SJCRH30 (cell line): ENCODE measurements around the gene DAB1. TPM values are rescaled to one million over a fixed set of nuclear protein-coding genes. Genes with fewer than 3 reads are reported as not detected.

Source experiments
- DNase-seq, 2 experiments: peaks; one replicate each; pipeline ENCODE4 v3.0.0-alpha.2; 2015 to 2020
- H3K27ac ChIP-seq: fragments of 250-450 bp; sonication (Bioruptor Pico); 2 replicates; pipeline ENCODE4 v1.5.1; 2020; ENCODE audit warnings: mild to moderate bottlenecking, moderate library complexity
- H3K27me3 ChIP-seq: fragments of 250-450 bp; sonication (Bioruptor Pico); 2 replicates; pipeline ENCODE4 v1.5.1; 2020; ENCODE audit warnings: mild to moderate bottlenecking, moderate library complexity
- H3K36me3 ChIP-seq: fragments of 250-450 bp; sonication (Bioruptor Pico); 2 replicates; pipeline ENCODE4 v1.5.1; 2020; ENCODE audit warnings: mild to moderate bottlenecking, moderate library complexity
- H3K4me1 ChIP-seq: fragments of 250-450 bp; sonication (Bioruptor Pico); 2 replicates; pipeline ENCODE4 v1.5.1; 2020; ENCODE audit warnings: mild to moderate bottlenecking, moderate library complexity
- H3K4me3 ChIP-seq: fragments of 250-450 bp; sonication (Bioruptor Pico); 2 replicates; pipeline ENCODE4 v1.5.1; 2020; ENCODE audit warnings: mild to moderate bottlenecking, moderate library complexity
- H3K9me3 ChIP-seq: fragments of 250-450 bp; sonication (Bioruptor Pico); replicated peaks from 2 replicates; pipeline ENCODE4 v1.5.1; 2020; ENCODE audit warnings: mild to moderate bottlenecking, moderate library complexity
- total RNA-seq: library from RNA; depleted of rRNA; stranded (reverse); fragments of >200 nt; shearing (Covaris generic); gene quantifications from 2 replicates; pipeline ENCODE4 v1.2.3, GENCODE V29; 2014

DAB1 gene
- total RNA-seq, 1 experiment from 2014 or later = not detected

DNA sequence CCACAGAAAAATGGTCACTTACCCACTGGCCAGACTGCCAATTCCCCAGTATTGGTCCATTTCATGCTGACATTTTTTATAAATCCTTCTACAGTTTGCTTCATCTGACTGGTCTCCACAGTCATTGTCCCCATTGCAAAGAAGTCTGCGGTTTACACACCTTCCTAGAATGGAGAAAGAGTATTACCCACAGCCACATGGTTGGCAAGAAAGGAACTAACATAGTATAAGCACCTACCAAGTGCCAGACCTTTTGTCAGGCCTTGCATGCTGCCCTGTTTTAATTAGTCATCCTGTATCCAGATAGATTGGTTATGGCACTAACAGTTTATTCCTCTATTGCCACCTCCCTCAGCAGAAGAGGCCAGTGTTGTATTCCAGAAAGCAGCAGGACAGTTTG is 469.2 kb downstream of the DAB1 start:
- no peaks in the 10 kb centered on the region for H3K36me3 ChIP-seq
- H3K4me1 ChIP-seq = no peaks in the 10 kb centered on the region
- H3K9me3 ChIP-seq = no peaks in the 10 kb centered on the region
- H3K27ac ChIP-seq = no peak overlapping the region
- no peak for DNase-seq
- H3K27me3 ChIP-seq = no peaks in the 10 kb centered on the region
- no peak overlapping the region for H3K4me3 ChIP-seq

DNA sequence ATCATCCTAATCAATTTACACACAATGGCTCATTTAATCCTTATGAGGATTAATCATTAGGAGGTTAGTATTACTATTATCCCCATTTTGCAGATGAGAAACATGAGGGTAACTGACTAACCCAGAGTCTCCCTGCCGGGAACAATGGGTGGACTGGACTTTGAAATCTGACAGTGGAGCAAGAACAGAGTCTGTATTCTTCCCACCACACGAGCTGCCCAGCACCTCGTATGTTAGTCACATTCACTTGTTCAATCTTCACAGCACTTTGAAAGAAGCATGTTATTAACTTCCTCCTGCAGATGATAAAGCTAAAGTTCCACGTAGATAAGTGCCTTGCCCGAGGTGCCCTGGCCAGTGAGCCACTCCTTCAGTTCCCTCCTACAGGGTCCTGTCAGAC is 470.5 kb downstream of the DAB1 start:
- Histone ChIP-seq H3K27ac (no peak overlapping the region), H3K36me3 (no peaks in the 10 kb centered on the region), H3K9me3 (no peaks in the 10 kb centered on the region), H3K4me1 (no peaks in the 10 kb centered on the region), H3K27me3 (no peaks in the 10 kb centered on the region), H3K4me3 (no peak overlapping the region)
- no peak for DNase-seq

DNA sequence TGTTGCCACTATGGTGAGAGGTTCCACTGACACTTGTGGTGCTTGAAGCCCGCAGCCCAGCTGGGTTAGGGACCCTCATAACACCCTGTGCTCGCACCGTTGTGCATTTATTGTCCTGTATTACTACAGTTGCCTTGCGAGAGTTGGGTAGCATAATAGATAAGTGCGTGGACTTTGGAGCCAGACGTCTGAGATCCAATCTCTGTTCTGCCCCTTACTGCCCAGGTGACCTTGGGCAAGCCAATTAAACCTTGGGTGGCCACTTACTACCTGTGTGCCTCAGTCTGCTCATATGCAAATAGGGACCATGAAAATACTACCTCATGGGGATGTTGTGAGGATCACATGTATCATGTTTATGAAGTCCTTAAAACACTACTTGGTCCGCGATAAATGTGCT is 471.4 kb downstream of the DAB1 start:
- Histone ChIP-seq H3K9me3 (no peaks in the 10 kb centered on the region), H3K4me3 (no peak overlapping the region), H3K27ac (no peak overlapping the region), H3K36me3 (no peaks in the 10 kb centered on the region), H3K4me1 (no peaks in the 10 kb centered on the region), H3K27me3 (no peaks in the 10 kb centered on the region)
- no peak for DNase-seq

DNA sequence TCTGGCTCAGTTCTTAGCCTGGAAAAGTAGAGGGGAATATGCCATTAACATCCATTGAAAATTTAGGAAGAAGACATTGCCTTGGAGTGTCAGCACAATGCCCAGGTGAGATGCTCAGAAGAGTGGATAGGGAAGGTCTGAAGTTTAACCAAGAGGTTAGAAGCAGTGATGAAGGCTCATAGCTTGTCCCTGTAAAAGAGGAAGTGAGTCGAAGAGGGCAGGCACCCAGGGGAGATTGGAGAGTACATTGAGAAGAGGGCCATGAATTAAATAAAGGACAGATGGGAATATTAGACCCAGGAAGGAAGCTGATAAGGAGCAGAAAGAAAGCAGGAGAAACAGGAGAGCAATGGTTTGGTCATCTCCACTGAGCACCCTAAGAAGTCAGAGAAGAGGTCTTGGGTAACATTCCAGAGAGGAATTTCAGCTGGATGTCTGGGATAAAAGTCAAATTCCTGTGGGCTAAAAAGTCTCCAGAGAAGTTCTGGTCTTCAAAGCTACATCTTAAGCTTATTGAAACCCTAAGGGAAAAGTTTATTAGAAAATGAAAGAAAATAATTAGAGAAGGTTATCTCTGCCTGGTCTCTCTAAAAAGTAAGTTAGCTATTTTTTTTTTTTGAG is 475.3 kb downstream of the DAB1 start:
- Histone ChIP-seq H3K9me3 (no peaks in the 10 kb centered on the region), H3K4me1 (no peaks in the 10 kb centered on the region), H3K36me3 (no peaks in the 10 kb centered on the region), H3K4me3 (no peak overlapping the region), H3K27ac (no peak overlapping the region), H3K27me3 (no peaks in the 10 kb centered on the region)
- no peak for DNase-seq
